GM12878 (cell line): Measurements from ENCODE around the gene KIAA1671. TPM values are rescaled to one million over a fixed set of nuclear protein-coding genes. Genes with fewer than 3 reads are reported as not detected.

Source experiments
- ATAC-seq: fragments of 200-7000 bp; cut with Tn5 transposase; 3 replicates; pipeline ENCODE4 v1.9.1; 2020; ENCODE audit warnings: mild to moderate bottlenecking, moderate library complexity
- BruUV-seq: library from RNA; stranded (reverse); fragments of 400-500 nt; replicated peaks from 2 replicates; lab custom pipeline; 2021; lab: Mats Ljungman, UMichigan
- CTCF ChIA-PET: fragments of 300-600 bp; sonication (Branson Sonifier 250); formaldehyde crosslinking; extraction: SDS; loops from one replicate; lab custom pipeline; 2021; ENCODE audit warnings: inconsistent platforms; lab: Yijun Ruan, JAX
- POLR2A ChIA-PET: fragments of 350-600 bp; formaldehyde crosslinking; extraction: SDS; loops from one replicate; lab custom pipeline; 2021; ENCODE audit warnings: inconsistent platforms; lab: Charles Lee
- RAD21 ChIA-PET: fragments of 300-600 bp; sonication (Branson Sonifier 250); formaldehyde crosslinking; loops from one replicate; lab custom pipeline; 2023; ENCODE audit warnings: antibody characterized with exemption; ENCODE audit not compliant: unreplicated experiment; lab: Charles Lee
- SMC1A ChIA-PET: fragments of 300-600 bp; sonication (Branson Sonifier 250); formaldehyde crosslinking; loops from one replicate; lab custom pipeline; 2023; ENCODE audit not compliant: unreplicated experiment, uncharacterized antibody; lab: Charles Lee
- DNase-seq: peaks from one replicate; pipeline ENCODE4 v3.0.0-alpha.2; 2011; ENCODE audit warnings: low read depth, low spot score
- FAIRE-seq: peaks from 3 replicates; lab custom pipeline; 2011; peaks lifted over from hg19 to GRCh38; lab: Jason Lieb, UNC
- H2AFZ ChIP-seq: 2 replicates; pipeline ENCODE4 v1.6.0; 2011; ENCODE audit warnings: low read depth, low read length, control low read depth; ENCODE audit not compliant: control insufficient read depth
- H3K27ac ChIP-seq: 2 replicates; pipeline ENCODE4 v1.5.1; 2011; ENCODE audit warnings: control low read depth; ENCODE audit not compliant: control insufficient read depth, insufficient read depth
- H3K27me3 ChIP-seq, 2 experiments: replicated peaks in 1 of 2; 2 replicates each; pipeline versions ENCODE4 v1.6.0 to v1.6.1; 2011; ENCODE audit warnings: low read length in 1 of 2; ENCODE audit not compliant: control insufficient read depth in 2 of 2, insufficient read depth in 2 of 2
- H3K36me3 ChIP-seq, 2 experiments: 2 replicates each; pipeline ENCODE4 v1.5.1; 2011; ENCODE audit warnings: low read length in 1 of 2; ENCODE audit not compliant: control insufficient read depth in 2 of 2, insufficient read depth in 2 of 2
- H3K4me1 ChIP-seq: 2 replicates; pipeline ENCODE4 v1.6.1; 2011; ENCODE audit warnings: mild to moderate bottlenecking, low read length, moderate library complexity, mixed read lengths; ENCODE audit not compliant: control insufficient read depth, insufficient read depth
- H3K4me2 ChIP-seq: 2 replicates; pipeline ENCODE4 v1.6.0; 2011; ENCODE audit warnings: control low read depth; ENCODE audit not compliant: control insufficient read depth, insufficient read depth
- H3K4me3 ChIP-seq: fragments of 200-600 bp; sonication (generic); 2 replicates; pipeline ENCODE4 v1.5.1; 2016
- H3K79me2 ChIP-seq: 2 replicates; pipeline ENCODE4 v1.6.0; 2011; ENCODE audit warnings: low read length; ENCODE audit not compliant: control insufficient read depth, insufficient read depth
- H3K9ac ChIP-seq: 2 replicates; pipeline ENCODE4 v1.8.0; 2011; ENCODE audit warnings: low read length, control low read depth, mixed read lengths; ENCODE audit not compliant: control insufficient read depth, insufficient read depth
- H3K9me3 ChIP-seq: replicated peaks from 3 replicates; pipeline ENCODE4 v1.5.1; 2011; ENCODE audit warnings: mild to moderate bottlenecking, low read length; ENCODE audit not compliant: control insufficient read depth, insufficient read depth
- H4K20me1 ChIP-seq: 2 replicates; pipeline ENCODE4 v1.6.0; 2011; ENCODE audit not compliant: control insufficient read depth, insufficient read depth
- CBX3 ChIP-seq: fragments of 200-600 bp; sonication (generic); IDR thresholded peaks from 2 replicates; pipeline ENCODE4 v1.6.1; 2016; ENCODE audit warnings: low read depth, borderline replicate concordance
- EED ChIP-seq: sonication (generic); IDR thresholded peaks from 2 replicates; pipeline ENCODE4 v1.6.1; 2016; ENCODE audit warnings: antibody characterized with exemption, low read depth
- EP300 ChIP-seq, 2 experiments: fragments of 150-350 bp in 1 of 2; IDR thresholded peaks; 2 replicates each; pipeline ENCODE4 v1.6.1; 2011 to 2012; ENCODE audit warnings: low read depth in 2 of 2, low read length in 2 of 2, borderline replicate concordance in 1 of 2, improper control_type of control experiment in 1 of 2, inconsistent platforms in 1 of 2; ENCODE audit not compliant: control insufficient read depth in 1 of 2
- MEF2B ChIP-seq: fragments of 450-650 bp; IDR thresholded peaks from 2 replicates; pipeline ENCODE4 v1.6.1; 2018; ENCODE audit warnings: mild to moderate bottlenecking, moderate library complexity; ENCODE audit not compliant: partially characterized antibody, poor library complexity, severe bottlenecking
- PAX5 ChIP-seq: IDR thresholded peaks from 2 replicates; pipeline ENCODE4 v1.6.1; 2011; ENCODE audit warnings: low read depth, low read length, borderline replicate concordance
- RB1 ChIP-seq: fragments of 450-650 bp; formaldehyde crosslinking; IDR thresholded peaks from 2 replicates; pipeline ENCODE4 v1.6.1; 2017; ENCODE audit warnings: mild to moderate bottlenecking, borderline replicate concordance
- SP1 ChIP-seq: IDR thresholded peaks from one replicate; pipeline ENCODE4 v1.6.1; 2011; ENCODE audit warnings: low read depth, low read length
- SUPT20H ChIP-seq: IDR thresholded peaks from 2 replicates; pipeline ENCODE4 v1.6.1; 2011; ENCODE audit warnings: low read depth, mild to moderate bottlenecking, low read length, moderate library complexity, borderline replicate concordance; ENCODE audit not compliant: control insufficient read depth
- TCF7 ChIP-seq: IDR thresholded peaks from 2 replicates; pipeline ENCODE4 v1.6.1; 2014; ENCODE audit warnings: antibody characterized with exemption, borderline replicate concordance
- ZBED1 ChIP-seq: IDR thresholded peaks from 2 replicates; pipeline ENCODE4 v1.6.1; 2016; ENCODE audit warnings: borderline replicate concordance
- ZNF384 ChIP-seq: IDR thresholded peaks from 2 replicates; pipeline ENCODE4 v1.6.1; 2012; ENCODE audit warnings: low read depth, mild to moderate bottlenecking, low read length, improper control_type of control experiment, borderline replicate concordance
- WGBS: methylation state at CpG from one replicate; pipeline ENCODE4 v1.1.6; 2016; ENCODE audit warnings: low lambda C conversion rate; ENCODE audit not compliant: insufficient replicate concordance, insufficient coverage; ENCODE audit errors: missing lambda C conversion rate; 5-methylcytosine and 5-hydroxymethylcytosine counted together
- in situ Hi-C: fragments of 300-500 bp; cut with MboI; formaldehyde crosslinking; loops from 9 replicates; pipeline ENCODE4 v1.14.3; 2018; ENCODE audit warnings: mixed read lengths
- intact Hi-C: fragments of 100-400 bp; cut with micrococcal nuclease; formaldehyde crosslinking; loops from one replicate; pipeline ENCODE4 v1.14.2; 2022; ENCODE audit not compliant: unreplicated experiment
- polyA plus RNA-seq, 11 experiments: library from polyadenylated mRNA; depleted of rRNA in 4 of 11; unstranded in 6 of 11; stranded (reverse) in 5 of 11; fragments of >200 nt; fragmentation: Nextera tagmentation in 4 of 11; fragmentation: Illumina TruSeq in 1 of 11; extraction: Ambion mirVana in 4 of 11; extraction: Trizol in 1 of 11; gene quantifications; 1 replicate in 1 of 11; 2 replicates in 10 of 11; pipeline versions ENCODE4 v1.2.1 to v1.2.3, GENCODE V29; 2011 to 2016; ENCODE audit warnings: inconsistent platforms in 2 of 11, missing spikeins in 2 of 11, low read depth in 1 of 11
- total RNA-seq, 4 experiments: library from RNA; depleted of rRNA in 3 of 4; stranded (reverse); fragments of >200 nt in 3 of 4; fragmentation: Illumina TruSeq in 1 of 4; extraction: Trizol in 1 of 4; gene quantifications; 2 replicates each; pipeline versions ENCODE4 v1.2.1 to v1.2.3, GENCODE V29; 2013 to 2021

Gene KIAA1671
- total and polyA plus RNA-seq, 10 of the 15 experiments (the other 5 are each of a cell fraction or from before 2014, with no cell fraction given): 0.05 to 2.7 (median 0.33) TPM

GRCh38 chr22:25161916-25162530, 209.5 kb downstream of the KIAA1671 start:
- no peak for TF ChIP-seq RB1
- TF ChIP-seq SUPT20H: no peak
- TF ChIP-seq SP1: no peak
- TF ChIP-seq EP300 (IDR thresholded peaks at IDR 0.05; ENCODE audit: borderline replicate concordance in 1 of 2, control insufficient read depth in 1 of 2, low read depth in 2 of 2, low read length in 2 of 2): no peak
- TF ChIP-seq CBX3: no peak
- TF ChIP-seq PAX5: no peak
- no peak for TF ChIP-seq ZNF384
- TF ChIP-seq TCF7: no peak
- TF ChIP-seq EED: no peak
- no peak for TF ChIP-seq ZBED1
- no peak for TF ChIP-seq MEF2B
- TF ChIP-seq, all 136 proteins: peak for 0
- Histone ChIP-seq H4K20me1 (no peaks in the 10 kb centered on the region), H3K27ac (no peak overlapping the region), H3K36me3 (no peaks in the 10 kb centered on the region), H2AFZ (no peak overlapping the region), H3K4me3 (no peak overlapping the region), H3K9me3 (no peaks in the 10 kb centered on the region), H3K4me1 (no peaks in the 10 kb centered on the region), H3K4me2 (no peak overlapping the region), H3K27me3 (peaks cover 0 to 4% of the 10 kb centered on the region in 2 experiments; a peak in 3 of 4 replicates), H3K9ac (no peak overlapping the region), H3K79me2 (no peaks in the 10 kb centered on the region)
- ATAC-seq (no peak), FAIRE-seq (no peak), DNase-seq (no peak)
- ChIA-PET POLR2A (no interaction called here), SMC1A (interaction anchor here (0.6 kb wide), 1 partner anchor 87 kb away, joined by 3 read pairs; no protein-coding TSS in a partner anchor), CTCF (interaction anchor here (1.2 kb wide), 2 partner anchors 26 to 50 kb away, joined by 3 to 4 read pairs; no protein-coding TSS in a partner anchor), RAD21 (no interaction called here)
- in situ Hi-C loops (no loop called here), intact Hi-C loops (no loop called here)
- 11% methylated on average over 6 of the region's 6 CpGs for WGBS
- no TSS peak for BruUV-seq
